ENCODE measurements around the gene FZD7.

FZD7 gene

GRCh38 chr2:202037086-202037485, 3.4 kb downstream of the FZD7 start:
- no peak for DNase-seq (ENCODE audit: low read depth in 2 of 2)

- DNase-seq (ENCODE audit: low read depth in 2 of 2), result no peak
These were observed 5.0 kb downstream of the FZD7 start for GRCh38 chr2:202038471-202039277.

- no peak for DNase-seq (ENCODE audit: low read depth in 2 of 2)
These were observed 5.8 kb downstream of the FZD7 start for GRCh38 chr2:202039278-202040078.

- no peak for DNase-seq (ENCODE audit: low read depth in 2 of 2)
These were observed 6.6 kb downstream of the FZD7 start for GRCh38 chr2:202040079-202040844.

GRCh38 chr2:202042444-202042843, 8.8 kb downstream of the FZD7 start:
- DNase-seq (ENCODE audit: low read depth in 2 of 2), result no peak

- no peak for DNase-seq (ENCODE audit: low read depth in 2 of 2)
These were observed 9.8 kb downstream of the FZD7 start for GRCh38 chr2:202043475-202043874.

GRCh38 chr2:202044777-202045176, 11.1 kb downstream of the FZD7 start:
- DNase-seq (ENCODE audit: low read depth in 2 of 2), result no peak

- no peak for DNase-seq (ENCODE audit: low read depth in 2 of 2)
These were observed 12.9 kb downstream of the FZD7 start for GRCh38 chr2:202046572-202046971.

GRCh38 chr2:202049092-202049728, 15.6 kb downstream of the FZD7 start:
- DNase-seq (ENCODE audit: low read depth in 2 of 2), result no peak

- no peak for DNase-seq (ENCODE audit: low read depth in 2 of 2)
These were observed 16.2 kb downstream of the FZD7 start for GRCh38 chr2:202049840-202050239.

- no peak for DNase-seq (ENCODE audit: low read depth in 2 of 2)
These were observed 17.0 kb downstream of the FZD7 start for GRCh38 chr2:202050652-202051051.

- DNase-seq (ENCODE audit: low read depth in 2 of 2), result no peak
These were observed 18.0 kb downstream of the FZD7 start for GRCh38 chr2:202051499-202052161.

GRCh38 chr2:202052235-202052634, 18.6 kb downstream of the FZD7 start:
- no peak for DNase-seq (ENCODE audit: low read depth in 2 of 2)

- DNase-seq (ENCODE audit: low read depth in 2 of 2), result no peak
These were observed 21.0 kb downstream of the FZD7 start for GRCh38 chr2:202054679-202055078.

GRCh38 chr2:202056611-202057010, 23.0 kb downstream of the FZD7 start:
- no peak for DNase-seq (ENCODE audit: low read depth in 2 of 2)

- no peak for DNase-seq (ENCODE audit: low read depth in 2 of 2)
These were observed 26.6 kb downstream of the FZD7 start for GRCh38 chr2:202060218-202060617.

- DNase-seq (ENCODE audit: low read depth in 2 of 2), result no peak
These were observed 28.0 kb downstream of the FZD7 start for GRCh38 chr2:202061695-202062094.

GRCh38 chr2:202064171-202064880, 30.7 kb downstream of the FZD7 start:
- no peak for DNase-seq (ENCODE audit: low read depth in 2 of 2)

GRCh38 chr2:202064881-202065230, 31.2 kb downstream of the FZD7 start:
- DNase-seq (ENCODE audit: low read depth in 2 of 2), result no peak

- no peak for DNase-seq (ENCODE audit: low read depth in 2 of 2)
These were observed 32.2 kb downstream of the FZD7 start for GRCh38 chr2:202065876-202066275.

GRCh38 chr2:202066875-202067274, 33.2 kb downstream of the FZD7 start:
- DNase-seq (ENCODE audit: low read depth in 2 of 2), result no peak
